Stimulated activated naive CD8-positive, alpha-beta T cell treated with anti-CD3 and anti-CD28 coated beads, Interleukin-15, Interleukin-2, amounts not matched to agents 100 ng/mL and 50 ng/mL, for 24 hours (primary cell): ENCODE data around the gene KRT1.

ENCODE experiments used
- H3K27ac Mint-ChIP-seq: one replicate; pipeline ENCODE4 v1.8.0; 2021; ENCODE audit warnings: mild to moderate bottlenecking, mixed read lengths
- H3K27me3 Mint-ChIP-seq: one replicate; pipeline ENCODE4 v1.8.0; 2021; ENCODE audit warnings: mixed read lengths
- H3K36me3 Mint-ChIP-seq: one replicate; pipeline ENCODE4 v1.8.0; 2021; ENCODE audit warnings: low read depth, mixed read lengths
- H3K4me1 Mint-ChIP-seq: one replicate; pipeline ENCODE4 v1.8.0; 2021; ENCODE audit warnings: low read depth, mixed read lengths
- H3K4me3 Mint-ChIP-seq: one replicate; pipeline ENCODE4 v1.8.0; 2021; ENCODE audit warnings: mild to moderate bottlenecking, mixed read lengths
- H3K9me3 Mint-ChIP-seq: one replicate; pipeline ENCODE4 v1.8.0; 2021; ENCODE audit warnings: mixed read lengths

KRT1 gene

DNA sequence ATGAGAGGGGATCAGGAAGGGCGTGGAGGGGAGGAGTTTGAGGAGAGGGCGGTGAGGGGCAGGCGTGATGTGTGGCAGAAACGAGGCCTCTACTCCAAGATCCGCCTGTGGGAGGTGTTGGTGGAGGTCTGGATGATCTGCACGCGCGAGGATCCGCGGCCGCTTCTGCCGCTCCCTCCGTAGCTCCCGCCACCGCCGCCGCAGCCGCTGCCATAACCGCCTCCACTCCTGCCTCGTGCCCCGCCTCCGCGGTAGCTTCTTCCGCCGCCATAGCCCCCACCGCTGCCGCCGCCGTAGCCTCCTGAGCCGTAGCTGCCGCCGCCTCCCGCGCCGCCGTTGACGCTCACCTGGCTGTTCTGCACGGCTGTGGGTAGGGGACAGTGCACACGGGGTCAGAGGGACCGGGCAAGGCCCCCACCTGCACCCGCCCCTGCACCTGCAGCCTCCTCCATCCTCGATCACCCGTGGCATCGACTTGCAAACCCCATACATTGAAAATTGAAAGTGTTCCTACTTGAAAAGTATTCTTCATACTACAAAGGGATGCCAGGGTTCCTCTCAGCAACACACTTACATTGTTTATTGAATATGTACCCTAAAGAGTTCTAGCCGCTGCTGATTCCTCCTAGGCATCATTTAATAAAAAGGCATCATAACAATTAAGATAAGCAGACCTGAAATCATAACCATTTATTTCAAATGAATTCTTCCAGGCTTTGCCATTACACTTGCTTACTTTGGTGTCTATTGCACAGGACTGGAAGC lies 11.1 kb upstream of the KRT1 start:
- no peaks in the 10 kb centered on the region for H3K36me3 Mint-ChIP-seq
- peaks cover 5% of the 10 kb centered on the region for H3K27me3 Mint-ChIP-seq
- H3K4me1 Mint-ChIP-seq: peaks cover 31% of the 10 kb centered on the region
- H3K4me3 Mint-ChIP-seq: peak overlapping the region; percentile 67
- H3K27ac Mint-ChIP-seq: peak overlapping the region; percentile 3
- H3K9me3 Mint-ChIP-seq: no peaks in the 10 kb centered on the region

DNA sequence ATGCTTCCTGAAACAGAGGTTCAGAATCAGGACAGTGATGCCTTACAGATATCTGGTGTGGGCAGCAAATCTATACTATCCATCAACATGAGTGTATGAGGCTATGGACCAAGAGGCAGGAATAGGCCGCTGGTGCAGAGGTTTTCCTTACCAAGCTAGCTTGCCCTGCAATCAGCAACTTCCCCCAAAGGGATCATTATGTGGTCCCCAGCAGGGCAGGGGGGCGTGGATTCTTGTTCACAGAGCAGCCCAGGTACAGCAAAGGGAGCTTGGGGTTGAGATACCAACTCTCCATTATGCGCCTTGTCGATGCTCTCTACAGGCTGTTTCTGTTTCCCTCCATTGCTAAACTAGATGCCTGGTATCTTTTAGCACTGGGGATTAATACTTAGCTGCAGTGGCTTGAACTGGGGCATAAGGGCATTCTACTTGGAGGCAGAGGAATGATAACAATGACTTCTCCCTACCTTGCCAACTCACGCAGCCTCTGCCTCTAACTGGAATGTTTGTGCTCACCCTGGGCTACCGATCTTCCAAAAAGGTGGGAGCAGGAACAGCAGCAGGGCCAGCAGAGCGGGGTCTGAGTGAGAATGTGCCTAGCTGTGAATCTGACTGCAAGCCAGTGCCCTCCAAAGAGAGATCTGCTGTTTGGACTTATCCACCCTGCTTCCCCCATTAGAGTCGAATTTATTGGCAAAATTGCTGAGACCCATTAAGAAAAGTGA lies 10.3 kb upstream of the KRT1 start:
- Mint-ChIP-seq H3K27me3 (peaks cover 5% of the 10 kb centered on the region), H3K4me1 (peaks cover 31% of the 10 kb centered on the region), H3K27ac (peak overlapping the region; percentile 3), H3K9me3 (no peaks in the 10 kb centered on the region), H3K36me3 (no peaks in the 10 kb centered on the region), H3K4me3 (peak overlapping the region; percentile 67)

DNA sequence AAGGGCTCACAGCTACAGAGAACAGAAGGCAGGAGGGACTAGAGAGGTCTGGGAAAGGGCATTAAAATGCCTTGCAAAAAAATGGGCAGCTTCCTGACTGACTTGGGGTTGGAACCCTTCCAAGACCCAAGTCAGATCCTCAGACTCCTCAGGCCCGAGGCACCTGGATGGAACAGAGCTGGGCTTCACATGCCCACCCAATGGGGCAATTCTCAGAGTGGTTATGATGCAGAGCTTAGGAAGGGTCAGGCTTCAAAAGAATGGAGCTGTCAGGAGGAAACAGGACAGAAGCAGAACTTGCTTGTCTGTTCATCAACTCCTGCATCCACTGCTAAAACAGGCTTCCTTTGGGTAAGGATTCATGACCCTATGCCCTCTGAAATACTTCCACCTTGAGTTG lies 9.7 kb upstream of the KRT1 start:
- H3K9me3 Mint-ChIP-seq: no peaks in the 10 kb centered on the region
- peaks cover 31% of the 10 kb centered on the region for H3K4me1 Mint-ChIP-seq
- no peak overlapping the region for H3K4me3 Mint-ChIP-seq
- no peak overlapping the region for H3K27ac Mint-ChIP-seq
- no peaks in the 10 kb centered on the region for H3K36me3 Mint-ChIP-seq
- H3K27me3 Mint-ChIP-seq: peaks cover 5% of the 10 kb centered on the region

DNA sequence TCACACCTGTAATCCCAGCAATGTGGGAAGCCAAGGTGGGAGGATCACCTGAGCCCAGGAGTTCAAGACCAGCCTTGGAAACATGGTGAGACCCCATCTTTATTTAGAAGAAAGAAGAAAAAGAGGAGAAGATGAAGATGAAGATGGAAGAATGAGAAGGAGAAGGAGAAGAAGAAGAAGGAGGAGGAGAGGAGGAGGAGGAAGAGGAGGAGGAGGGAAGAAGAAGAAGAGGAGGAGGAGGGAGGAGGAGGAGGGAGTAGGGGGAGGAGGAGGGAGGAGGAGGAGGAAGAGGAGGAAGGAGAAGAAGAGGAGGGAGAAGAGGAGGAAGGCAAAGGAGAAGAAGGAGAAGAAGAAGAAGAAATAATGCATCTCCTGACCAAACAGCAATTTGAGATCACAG lies 9.0 kb upstream of the KRT1 start:
- H3K4me1 Mint-ChIP-seq: peaks cover 31% of the 10 kb centered on the region
- no peaks in the 10 kb centered on the region for H3K36me3 Mint-ChIP-seq
- peaks cover 5% of the 10 kb centered on the region for H3K27me3 Mint-ChIP-seq
- no peaks in the 10 kb centered on the region for H3K9me3 Mint-ChIP-seq
- no peak overlapping the region for H3K4me3 Mint-ChIP-seq
- no peak overlapping the region for H3K27ac Mint-ChIP-seq

DNA sequence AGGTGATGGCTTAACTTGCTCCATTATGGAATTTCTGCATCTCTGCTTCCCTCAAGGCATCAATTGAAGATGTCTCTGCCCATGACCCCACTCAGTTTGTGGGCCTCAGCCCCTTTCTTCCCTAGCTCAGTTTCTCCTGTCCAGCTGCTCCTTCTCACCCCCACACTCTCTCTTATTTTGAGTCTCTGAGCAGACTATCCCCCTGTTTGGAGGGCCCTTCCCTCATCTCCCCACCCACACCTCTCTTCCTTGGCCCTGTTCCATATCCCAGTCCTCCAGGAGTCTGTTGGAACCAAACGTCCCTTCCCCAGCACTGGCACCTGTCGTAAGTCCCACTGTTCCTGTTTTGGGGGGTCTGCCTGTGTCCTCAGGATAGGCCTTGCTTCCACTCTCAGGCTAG lies 8.3 kb upstream of the KRT1 start:
- Mint-ChIP-seq H3K36me3 (no peaks in the 10 kb centered on the region), H3K27ac (no peak overlapping the region), H3K4me3 (no peak overlapping the region), H3K27me3 (peaks cover 5% of the 10 kb centered on the region), H3K9me3 (no peaks in the 10 kb centered on the region), H3K4me1 (peaks cover 31% of the 10 kb centered on the region)

DNA sequence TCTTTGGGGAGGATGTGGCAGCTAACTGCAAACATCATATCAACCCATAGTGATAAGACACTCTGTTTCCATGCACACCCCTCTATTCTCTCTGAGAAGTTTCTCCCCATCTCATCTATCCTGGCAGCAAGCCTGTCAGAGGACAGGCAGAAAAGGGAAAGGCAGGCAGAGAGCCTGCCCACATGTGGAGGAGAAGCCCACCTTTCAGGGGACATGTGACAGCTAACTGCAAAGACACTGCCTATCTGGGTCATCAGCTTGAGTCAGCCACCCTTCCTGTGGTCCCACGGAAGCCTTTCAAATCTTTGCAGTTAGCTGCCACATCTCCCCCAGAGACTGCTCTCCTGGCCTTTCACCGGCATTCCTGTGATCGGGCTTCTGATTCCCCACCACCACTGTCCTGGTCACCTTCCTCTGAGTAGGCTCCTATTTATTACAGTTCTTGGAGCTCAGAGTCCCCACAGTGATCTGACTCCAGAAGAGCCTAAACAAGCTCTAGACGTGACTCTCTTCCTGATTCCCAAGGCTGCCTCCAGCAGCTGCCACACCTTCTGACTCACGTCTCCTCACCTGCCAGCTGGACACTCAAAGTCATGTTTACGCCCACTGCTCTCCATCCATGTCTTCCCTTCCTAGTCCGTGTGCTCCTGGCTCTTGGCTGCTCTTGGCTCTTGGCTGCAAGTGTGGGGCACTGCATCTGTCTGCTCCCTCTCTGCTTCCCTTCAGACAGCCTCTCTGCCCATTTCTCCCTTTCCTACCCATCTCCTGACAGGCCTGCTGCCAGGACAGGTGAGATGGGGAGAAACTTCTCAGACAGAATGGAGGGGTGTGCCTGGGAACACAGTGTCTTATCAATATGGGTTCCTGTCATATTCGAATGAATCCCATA lies 7.5 kb upstream of the KRT1 start:
- H3K27me3 Mint-ChIP-seq: peaks cover 4% of the 10 kb centered on the region

DNA sequence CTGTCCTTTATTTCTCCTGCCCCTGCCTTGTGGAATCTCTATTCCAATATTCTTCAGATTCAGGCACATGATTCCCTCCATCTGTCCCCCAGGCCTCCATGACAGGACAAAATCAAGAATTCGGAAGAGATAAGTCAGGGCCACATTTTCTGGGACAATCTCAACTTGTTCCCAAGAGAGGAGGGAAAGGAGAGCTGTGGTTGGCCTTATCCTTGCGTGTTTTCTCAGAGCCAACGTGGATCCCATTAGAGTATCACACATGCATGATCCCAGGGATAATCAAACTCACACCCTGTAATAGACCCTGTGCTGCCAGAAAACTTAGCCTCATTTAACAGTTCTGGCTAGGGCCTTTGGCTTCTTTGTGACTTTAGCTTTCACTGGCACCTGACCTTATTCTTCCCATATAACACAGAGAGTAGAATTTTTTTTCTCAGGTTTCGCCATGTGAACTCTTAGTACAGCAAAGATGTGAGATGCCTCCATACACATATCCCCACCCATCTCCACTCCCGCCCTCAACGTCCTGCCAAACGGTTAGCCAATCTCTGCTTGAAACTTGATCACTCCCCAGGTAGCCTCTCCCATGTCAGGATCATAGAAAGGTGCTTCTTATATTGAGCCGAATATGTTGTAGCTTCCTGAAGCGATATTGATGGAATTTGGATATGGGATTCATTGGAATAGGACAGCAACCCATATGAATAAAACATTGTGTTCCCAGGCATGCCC lies 6.7 kb upstream of the KRT1 start:
- no peak overlapping the region for H3K27ac Mint-ChIP-seq
- no peaks in the 10 kb centered on the region for H3K27me3 Mint-ChIP-seq
- H3K9me3 Mint-ChIP-seq: no peaks in the 10 kb centered on the region
- H3K4me3 Mint-ChIP-seq: no peak overlapping the region
- H3K4me1 Mint-ChIP-seq: peaks cover 35% of the 10 kb centered on the region
- no peaks in the 10 kb centered on the region for H3K36me3 Mint-ChIP-seq

More for the DNA sequence above, 7.5 kb upstream of the KRT1 start:
- H3K9me3 Mint-ChIP-seq: no peaks in the 10 kb centered on the region
- peaks cover 31% of the 10 kb centered on the region for H3K4me1 Mint-ChIP-seq
- no peaks in the 10 kb centered on the region for H3K36me3 Mint-ChIP-seq
- H3K27ac Mint-ChIP-seq: no peak overlapping the region
- H3K4me3 Mint-ChIP-seq: no peak overlapping the region

DNA sequence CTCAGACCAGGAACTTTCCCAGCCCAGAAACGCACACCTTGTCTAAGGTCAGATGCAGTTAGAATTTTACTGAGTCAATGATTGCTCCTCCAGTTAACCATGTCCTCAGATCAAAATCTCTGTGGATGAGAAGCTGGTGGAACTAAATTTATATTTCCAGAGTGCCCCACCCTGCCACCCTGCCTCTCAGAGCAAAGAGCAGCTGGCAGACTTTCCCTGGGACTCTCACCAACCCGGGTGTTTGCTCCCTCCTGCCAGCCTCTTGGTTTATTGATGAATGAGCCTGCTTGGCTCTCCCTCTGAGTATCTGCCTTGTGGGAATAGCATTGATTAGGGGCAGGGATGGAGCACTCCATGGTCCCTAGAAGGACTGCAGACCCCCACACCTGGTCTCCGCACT lies 5.9 kb upstream of the KRT1 start:
- Mint-ChIP-seq H3K4me3 (no peak overlapping the region), H3K36me3 (no peaks in the 10 kb centered on the region), H3K27me3 (no peaks in the 10 kb centered on the region), H3K9me3 (no peaks in the 10 kb centered on the region), H3K4me1 (peaks cover 35% of the 10 kb centered on the region), H3K27ac (no peak overlapping the region)

DNA sequence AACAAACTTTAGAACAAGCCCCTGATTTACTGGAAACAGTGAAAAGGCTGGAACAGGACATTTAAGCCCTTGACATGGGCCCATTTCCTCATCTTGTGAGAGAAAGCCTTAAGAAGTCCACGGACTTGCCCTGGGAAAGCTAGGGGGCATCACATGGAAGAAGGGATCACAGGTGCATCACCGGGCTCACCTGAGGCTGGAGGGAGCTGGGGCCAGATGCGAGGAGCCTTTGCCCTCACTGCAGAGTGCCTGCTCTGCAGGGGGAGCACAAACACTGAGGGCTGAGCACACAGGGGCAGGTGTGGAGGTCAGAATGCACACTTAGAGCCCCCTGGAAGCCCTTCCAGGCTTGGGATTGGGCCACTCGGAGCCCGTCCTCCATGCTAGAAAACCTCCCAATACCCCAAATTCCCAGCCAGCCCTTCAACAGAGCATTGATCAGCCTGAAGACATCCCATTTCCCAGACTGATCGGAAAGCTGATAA lies 5.2 kb upstream of the KRT1 start:
- no peaks in the 10 kb centered on the region for H3K36me3 Mint-ChIP-seq
- H3K27ac Mint-ChIP-seq: no peak overlapping the region
- H3K27me3 Mint-ChIP-seq: no peaks in the 10 kb centered on the region
- no peak overlapping the region for H3K4me3 Mint-ChIP-seq
- H3K9me3 Mint-ChIP-seq: no peaks in the 10 kb centered on the region
- H3K4me1 Mint-ChIP-seq: peaks cover 34% of the 10 kb centered on the region

DNA sequence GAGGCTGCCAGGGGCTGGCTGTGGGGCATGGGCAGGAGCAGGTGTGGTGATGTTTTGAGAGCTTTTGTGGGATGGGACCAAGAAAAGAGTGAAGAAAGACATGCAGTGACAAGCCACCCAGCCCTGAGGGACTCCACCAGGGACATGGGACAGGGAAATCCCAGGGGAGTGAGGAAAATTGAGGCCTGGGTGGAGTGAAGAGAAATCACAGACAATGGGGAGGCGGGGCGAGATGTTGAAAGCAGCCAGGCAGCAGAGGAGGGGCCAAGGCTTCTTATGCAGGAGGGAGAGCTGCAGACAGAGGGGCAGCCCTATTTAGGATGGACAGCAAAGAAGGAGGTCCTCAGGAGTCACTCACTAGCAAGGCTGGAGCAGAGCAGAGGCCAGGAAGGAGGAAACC lies 4.2 kb upstream of the KRT1 start:
- Mint-ChIP-seq H3K4me3 (no peak overlapping the region), H3K9me3 (no peaks in the 10 kb centered on the region), H3K36me3 (no peaks in the 10 kb centered on the region), H3K27me3 (no peaks in the 10 kb centered on the region), H3K4me1 (peaks cover 29% of the 10 kb centered on the region), H3K27ac (no peak overlapping the region)

DNA sequence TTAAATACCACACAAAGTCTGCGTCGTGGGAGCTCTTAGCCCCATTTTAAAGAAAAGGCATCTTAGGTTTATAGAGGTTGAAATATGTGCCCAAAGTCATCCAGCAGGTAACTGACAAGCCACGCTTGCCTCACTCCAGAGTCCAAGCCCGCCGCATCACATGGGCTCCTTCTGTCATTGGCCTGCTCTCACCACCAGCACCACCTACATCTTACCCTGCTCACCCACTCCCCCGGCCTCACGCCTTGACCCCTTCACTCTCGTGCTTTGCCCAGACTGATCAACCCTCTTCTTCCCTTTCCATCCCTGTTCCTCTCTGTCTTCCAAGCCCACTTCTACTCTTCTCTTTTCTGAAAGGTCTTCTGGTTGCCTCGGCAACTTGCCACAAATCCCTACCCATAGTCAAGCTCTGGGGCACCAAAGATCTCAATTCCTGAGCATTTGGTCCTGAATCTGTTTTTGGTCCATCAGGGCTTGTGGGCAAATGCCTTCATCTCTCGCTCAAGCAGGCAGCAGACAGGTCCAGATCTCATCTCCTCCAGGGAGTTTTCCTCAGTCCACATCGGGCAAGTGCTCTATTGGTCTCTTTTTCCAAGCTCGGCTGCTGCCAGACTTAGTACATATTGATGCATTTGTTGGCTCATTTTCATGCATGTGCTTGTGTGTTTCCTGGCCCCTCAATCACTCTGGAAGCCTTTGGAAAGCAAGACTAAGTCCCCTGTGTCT lies 3.5 kb upstream of the KRT1 start:
- H3K36me3 Mint-ChIP-seq: no peaks in the 10 kb centered on the region
- no peaks in the 10 kb centered on the region for H3K9me3 Mint-ChIP-seq
- no peak overlapping the region for H3K27ac Mint-ChIP-seq
- peaks cover 29% of the 10 kb centered on the region for H3K4me1 Mint-ChIP-seq
- no peaks in the 10 kb centered on the region for H3K27me3 Mint-ChIP-seq
- no peak overlapping the region for H3K4me3 Mint-ChIP-seq

DNA sequence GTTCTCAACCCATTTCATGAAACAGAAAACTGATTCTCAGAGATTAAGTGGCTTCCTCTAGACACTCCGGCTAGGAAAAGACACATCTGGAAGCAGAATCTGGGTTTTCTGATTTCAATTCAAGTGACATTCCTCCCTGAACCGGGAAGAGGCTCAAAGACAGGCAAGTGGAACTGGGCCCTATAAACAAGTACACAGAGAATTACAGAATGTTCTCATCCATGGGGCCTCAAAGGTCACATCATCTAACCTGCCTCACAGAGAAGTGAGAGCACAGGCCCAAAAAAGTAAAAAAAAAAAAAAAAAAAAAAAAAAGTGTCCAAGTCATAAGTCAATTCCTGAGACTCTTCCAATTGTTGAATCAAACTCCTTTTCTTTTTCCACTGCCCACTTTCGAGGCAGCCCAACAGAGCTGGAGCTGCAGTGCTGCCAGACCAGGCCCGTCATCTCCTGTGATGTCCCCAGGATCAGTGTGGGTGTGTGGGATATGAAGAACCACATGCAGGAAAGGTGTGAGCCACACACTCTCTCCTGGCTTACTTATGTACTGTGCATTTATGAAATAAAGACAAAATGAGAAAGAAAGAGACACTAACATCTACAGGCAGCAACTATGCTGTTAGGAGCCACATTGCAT lies 2.8 kb upstream of the KRT1 start:
- H3K27me3 Mint-ChIP-seq: no peaks in the 10 kb centered on the region
- no peaks in the 10 kb centered on the region for H3K36me3 Mint-ChIP-seq
- H3K9me3 Mint-ChIP-seq: no peaks in the 10 kb centered on the region
- H3K27ac Mint-ChIP-seq: no peak overlapping the region
- no peak overlapping the region for H3K4me3 Mint-ChIP-seq
- H3K4me1 Mint-ChIP-seq: peaks cover 28% of the 10 kb centered on the region

DNA sequence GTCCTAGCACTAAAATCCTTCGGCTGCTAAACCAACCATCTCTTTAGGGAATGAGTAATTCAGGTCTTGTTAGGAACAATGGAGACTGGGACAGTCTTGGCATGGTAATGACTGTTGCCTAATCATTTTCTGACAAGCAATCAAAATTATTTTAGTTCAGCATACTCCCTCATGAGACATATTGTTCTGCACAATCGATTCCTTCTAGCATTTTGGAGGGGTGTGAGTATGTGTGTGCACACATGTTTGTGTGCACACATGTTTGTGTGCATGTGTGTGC lies 2.1 kb upstream of the KRT1 start:
- Mint-ChIP-seq H3K27me3 (no peaks in the 10 kb centered on the region), H3K4me3 (no peak overlapping the region), H3K36me3 (no peaks in the 10 kb centered on the region), H3K4me1 (peaks cover 20% of the 10 kb centered on the region), H3K9me3 (no peaks in the 10 kb centered on the region), H3K27ac (no peak overlapping the region)
